SKM-1 treated with dmso at 0.1 percent for 144 hours (cell line): ENCODE measurements around the gene NID1.
"Not testable (repeated sequence)": the region's sequence is repeated elsewhere in the genome, so short reads cannot be mapped to it uniquely, and the experiment has no call there.

Experiments used
- DNase-seq: peaks from one replicate; lab custom pipeline; 2025; ENCODE audit not compliant: unreplicated experiment; lab: John Stamatoyannopoulos, UW

The NID1 gene

DNA sequence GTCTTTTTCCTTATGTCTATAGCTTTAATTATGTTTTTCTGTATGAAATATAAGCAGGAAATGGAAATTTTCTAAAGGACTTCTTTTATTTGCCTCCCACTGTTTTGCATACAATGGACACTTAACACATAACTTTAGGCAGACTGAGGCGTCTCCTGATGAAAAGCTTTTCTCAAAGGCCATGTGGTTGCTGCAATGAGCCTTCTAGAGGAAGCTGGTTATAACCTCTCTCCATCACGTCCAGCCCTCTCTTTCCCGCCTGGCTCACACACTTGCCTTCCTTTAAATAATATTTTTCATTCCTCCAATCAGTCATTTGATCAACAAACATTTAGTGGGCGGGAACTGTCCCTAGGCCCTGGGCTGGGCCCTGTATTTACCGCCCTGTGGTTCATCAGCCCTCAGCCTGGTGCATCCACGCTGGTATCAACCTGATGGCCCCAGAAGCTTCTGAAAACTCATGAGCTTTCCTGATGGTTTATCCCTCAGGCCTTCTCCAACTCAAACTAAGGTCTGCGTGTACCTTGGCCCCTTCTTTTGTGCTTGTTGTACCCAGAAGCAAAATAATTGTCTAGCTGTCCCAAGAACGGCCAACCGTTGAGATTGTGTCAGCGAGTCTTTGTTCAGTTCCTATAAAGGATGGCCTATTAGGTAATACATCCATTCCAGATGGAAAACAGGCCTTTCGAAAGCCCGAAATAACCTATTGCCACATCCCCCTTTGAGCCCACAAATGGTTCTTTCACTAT, 122.8 kb downstream of the NID1 start:
- DNase-seq = peak; percentile 98

DNA sequence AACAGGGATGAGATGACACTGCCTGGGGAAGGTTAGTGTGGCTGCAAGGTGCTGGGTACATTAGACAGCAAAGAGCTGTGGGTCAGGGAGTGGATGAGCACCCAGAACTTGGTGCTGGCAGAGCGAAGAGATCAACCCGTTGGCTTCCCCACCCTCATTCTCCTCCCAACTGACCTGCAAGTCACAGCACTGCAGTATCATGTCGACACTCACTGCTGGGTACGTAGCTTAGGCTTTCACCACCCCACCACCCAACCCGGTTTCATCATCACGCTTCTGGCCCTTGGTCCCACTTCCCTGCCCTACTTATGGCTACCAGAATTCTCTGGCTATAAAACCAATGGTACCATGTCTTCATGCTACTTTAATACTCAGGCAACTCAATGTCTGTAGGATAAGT, 124.6 kb downstream of the NID1 start:
- DNase-seq = peak; percentile 96

DNA sequence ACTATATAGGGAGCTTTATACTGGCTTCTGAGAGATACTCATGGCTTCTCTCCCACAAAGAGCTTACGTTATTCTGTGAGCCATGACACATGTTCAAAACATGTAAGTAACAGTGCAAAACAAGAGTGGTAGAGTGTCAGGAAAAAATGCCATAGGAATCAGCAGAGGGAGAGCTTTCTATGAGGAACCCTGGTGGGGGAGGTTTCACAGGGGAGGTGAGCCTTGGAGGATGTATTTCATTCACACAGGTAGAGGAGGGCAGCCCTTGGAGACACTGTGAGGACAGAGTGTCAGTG, 125.5 kb downstream of the NID1 start:
- DNase-seq = no peak

DNA sequence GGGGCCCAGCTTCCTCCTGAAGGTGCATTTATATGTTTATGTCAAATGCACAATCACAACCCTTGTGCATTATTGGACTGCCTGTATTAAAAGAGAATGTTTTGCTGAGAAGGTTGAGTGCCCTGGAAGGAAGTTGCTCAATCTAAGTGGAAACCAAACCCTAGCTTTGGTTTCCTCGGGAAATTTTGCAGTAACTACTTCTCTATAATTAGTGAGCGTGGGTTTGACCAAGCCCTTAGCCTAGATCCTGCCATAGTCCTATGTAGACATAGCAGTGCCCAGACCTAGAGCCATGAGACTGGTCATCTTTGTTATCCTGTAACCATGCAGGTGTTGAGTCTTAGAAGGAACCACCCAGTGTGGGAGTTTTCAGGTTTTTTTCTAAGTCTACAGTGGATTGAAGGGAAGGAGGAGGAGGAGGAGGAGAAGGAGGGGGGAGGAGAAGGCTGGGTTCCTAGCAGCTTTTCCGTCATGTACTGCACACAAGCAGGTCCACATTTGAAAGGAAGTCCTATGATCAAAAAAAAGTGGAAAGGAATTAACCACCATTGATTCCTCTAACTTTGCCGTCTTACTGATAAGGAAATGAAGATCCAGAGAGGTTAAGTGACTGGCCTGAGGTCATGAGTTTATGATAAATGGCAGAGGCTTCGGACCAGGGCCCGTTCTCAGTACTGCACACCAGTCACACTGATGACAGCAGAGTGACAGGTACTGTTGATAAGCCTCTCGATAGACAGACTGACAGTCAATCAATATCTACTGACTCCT, 126.0 kb downstream of the NID1 start:
- peak; percentile 97 for DNase-seq

DNA sequence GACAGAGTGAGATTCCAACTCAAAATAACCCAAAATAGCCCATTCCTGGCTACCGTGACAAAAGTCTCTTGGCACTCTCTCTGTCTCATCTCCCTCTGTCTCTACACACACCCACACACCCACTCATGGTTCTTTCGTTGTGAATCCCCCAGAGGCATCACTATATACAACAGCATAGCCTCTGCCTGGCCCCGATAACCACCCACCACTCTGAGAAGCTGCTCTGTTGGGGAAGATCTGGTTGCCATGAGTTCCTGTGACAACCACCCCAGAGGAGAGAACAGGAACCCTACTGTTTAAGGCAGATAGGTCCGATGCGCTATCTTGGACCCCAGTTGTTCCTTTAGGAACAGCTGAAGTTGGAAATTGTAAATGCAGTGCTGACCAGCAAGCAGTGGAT, 127.8 kb downstream of the NID1 start:
- no peak for DNase-seq

DNA sequence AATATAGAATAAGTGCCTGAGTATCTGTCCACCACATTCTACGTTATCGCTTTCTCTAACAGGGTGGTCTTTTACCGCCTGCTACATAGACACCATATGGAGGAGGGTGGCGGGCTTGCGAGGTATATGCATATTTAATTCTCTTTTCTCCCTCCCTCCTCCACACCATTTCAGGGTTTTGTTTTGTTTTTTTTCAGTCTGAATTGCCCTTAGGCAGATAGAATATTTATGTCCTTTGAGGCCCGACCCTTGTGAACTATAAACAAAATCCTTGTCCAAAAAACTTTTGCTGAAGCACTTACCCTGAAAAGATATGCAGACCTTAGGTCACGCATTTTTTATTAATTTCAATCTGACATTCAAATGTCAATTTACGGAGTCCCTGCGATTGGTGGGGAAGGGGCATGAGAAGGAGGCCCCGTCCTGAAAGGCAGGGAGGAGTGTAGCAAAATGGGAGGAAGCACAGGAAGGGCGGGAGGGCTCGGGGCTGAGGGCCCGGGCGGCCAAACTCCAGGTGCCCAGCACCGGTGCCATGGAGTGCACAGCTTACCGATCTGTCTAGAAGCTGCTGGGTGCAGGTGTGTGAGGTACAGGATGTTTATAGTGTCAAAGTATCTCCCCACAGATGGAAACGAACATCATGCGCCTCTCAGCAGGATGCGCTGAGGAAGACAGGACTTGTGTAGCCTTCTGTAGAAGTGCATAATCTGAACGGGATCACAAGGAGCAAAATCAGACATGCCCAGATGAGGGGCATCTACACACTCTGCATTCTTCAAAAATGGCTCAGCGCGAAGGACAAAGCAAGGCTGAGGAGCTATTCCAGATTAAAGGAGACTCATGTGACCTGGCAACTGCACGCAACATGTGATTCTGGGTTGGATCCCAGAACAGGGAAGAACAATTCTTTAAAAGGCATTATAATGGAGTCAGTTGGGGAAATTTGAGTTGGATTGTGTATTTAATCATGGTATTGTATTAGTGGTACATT, 129.4 kb downstream of the NID1 start:
- DNase-seq = no peak

DNA sequence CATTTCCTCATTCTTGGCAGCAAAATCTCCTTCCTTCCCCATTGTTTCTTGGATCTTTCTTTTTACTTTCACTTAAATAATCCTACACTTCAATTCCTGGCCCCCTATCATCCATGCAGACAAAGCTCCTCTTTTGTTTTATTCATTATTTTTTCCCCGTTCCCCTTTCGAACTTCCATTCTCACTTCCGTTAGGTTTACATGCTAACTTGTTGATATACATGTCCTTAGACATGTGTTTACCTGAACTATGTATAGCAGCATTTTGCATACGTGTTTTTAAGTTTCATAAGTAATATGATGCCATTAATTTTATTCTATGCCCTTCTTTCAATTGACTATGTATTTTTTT, 131.1 kb downstream of the NID1 start:
- no peak for DNase-seq

DNA sequence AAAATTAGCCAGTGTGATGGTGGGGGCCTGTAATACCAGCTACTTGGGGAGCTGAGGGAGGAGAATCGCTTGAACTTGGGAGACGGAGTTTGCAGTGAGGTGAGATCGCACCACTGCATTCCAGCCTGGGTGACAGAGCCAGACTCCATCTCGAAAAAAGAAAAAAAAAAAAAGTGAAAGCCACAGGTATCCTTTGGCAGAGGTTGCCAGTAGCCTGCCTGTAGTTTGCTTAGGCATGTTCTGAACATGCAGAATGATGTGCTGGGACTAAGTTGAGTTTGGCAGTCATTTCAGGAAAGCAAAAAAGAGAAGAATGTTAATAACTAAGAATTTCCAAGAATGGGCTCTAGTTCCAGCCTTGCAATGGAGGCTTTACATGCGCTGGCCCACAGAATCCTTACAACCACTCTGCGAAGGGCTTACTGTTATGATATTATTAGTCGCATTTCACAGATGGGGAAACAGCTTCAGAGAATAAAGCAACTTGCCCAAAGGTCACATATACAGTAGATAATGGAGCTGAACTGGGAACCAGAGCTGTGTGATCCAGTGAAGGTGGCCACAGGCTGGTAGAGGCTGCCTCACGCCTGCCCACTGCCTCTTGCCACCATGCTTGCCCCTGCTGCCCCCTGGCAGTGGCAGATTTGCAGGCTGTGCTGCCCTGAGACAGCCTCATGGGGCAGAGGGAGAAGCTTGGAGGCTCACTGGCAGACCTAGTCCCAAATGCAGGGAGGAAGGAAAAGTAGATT, 131.7 kb downstream of the NID1 start:
- peak; percentile 49 for DNase-seq

DNA sequence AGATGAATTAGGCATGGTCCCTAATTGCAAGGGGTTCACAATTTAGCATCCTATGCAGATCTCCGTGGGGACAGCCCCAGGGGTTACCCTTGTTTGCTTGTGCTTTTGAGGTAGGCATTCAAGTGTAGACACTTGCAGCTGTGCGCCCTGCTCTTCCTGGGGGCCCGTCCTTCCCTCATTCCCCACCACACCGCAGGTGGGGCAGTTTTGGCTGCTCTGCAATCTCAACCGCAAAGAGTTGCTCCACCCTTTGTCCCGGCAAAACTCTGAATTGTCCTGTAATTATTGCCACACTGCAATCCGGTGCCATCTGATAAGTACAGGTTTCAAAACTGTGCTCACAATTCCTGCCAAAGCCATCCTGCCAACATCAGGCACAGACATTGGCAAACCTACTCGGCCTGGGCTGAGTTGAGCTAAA, 132.8 kb downstream of the NID1 start:
- peak; percentile 87 for DNase-seq

DNA sequence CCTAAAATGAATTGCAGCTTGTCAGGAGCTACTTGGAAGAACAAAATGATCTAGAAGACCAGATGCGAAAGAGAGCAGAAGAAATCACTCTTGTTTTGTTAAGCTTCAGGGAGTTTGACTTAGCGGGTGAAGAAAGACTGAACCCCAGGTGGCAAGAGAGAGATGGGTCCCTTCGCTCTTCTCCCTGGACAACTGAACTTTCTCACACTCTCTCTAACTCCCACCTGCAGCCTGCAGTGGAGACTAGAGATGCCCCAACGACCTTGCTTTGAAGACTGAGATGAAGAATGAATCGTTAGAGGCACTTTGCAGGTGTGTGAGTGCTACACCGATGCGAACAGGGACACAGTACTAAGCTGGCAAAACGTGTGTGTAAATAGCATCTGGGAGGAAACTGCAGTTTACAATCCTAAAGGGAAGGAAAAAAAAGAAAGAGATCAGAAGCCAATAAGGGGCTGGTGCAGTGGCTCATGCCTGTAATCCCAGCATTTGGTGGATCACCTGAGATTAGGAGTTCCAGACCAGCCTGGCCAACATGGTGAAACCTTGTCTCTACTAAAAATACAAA, 133.6 kb downstream of the NID1 start:
- no peak for DNase-seq

DNA sequence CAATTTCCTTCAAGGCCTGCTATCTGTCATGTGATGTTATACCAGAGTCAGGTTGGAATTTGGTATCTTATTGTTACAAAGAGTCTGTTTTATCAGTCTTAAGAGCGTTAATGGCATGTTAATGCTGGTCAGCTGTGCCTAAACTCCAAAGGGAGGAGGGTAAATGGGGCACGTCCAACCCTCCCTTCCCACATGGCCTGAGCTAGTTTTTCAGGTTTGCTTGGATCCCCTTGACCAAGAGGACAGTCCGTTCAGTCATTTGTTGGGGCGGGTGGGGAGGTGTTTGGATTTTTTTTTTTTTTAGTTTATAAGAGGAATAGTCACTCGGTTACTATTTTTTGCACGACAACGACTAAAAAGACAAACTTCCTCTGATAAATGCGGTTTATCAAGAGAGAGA, 134.3 kb downstream of the NID1 start:
- DNase-seq = no peak

DNA sequence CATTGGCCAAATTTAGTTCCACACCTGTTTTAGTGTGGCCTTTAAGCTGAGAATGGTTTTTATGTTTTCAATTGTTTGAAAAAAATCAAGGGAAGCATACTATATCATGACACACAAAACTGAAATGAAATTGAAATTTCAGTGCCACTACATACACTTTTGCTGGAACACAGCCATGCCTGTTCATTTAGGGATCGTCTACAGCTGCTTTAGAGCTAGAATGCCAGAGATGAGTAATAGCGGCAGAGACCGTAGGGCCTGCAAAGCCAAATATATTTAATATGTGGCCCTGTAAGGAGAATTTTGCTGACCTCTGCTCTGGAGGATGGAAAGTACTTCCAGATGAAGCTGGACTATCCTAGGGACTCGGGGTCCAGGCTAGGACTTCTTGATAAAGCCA, 135.7 kb downstream of the NID1 start:
- no peak for DNase-seq

DNA sequence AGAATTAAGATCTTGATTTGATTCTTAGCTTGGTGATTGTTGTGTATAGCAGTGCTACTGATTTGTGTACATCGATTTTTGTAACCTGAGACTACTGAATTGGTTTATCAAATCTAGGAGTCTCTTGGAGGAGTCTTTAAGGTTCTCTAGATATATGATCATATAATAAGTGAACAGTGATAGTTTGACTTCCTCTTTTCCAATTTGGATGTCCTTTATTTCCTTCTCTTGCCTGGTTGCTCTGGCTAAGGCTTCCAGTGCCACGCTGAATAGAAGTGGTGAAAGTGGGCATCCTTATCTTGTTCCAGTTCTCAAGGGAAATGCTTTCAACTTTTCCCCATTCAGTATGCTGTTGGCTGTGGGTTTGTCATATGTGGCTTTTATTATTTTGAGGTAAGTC, 136.7 kb downstream of the NID1 start:
- no peak for DNase-seq

DNA sequence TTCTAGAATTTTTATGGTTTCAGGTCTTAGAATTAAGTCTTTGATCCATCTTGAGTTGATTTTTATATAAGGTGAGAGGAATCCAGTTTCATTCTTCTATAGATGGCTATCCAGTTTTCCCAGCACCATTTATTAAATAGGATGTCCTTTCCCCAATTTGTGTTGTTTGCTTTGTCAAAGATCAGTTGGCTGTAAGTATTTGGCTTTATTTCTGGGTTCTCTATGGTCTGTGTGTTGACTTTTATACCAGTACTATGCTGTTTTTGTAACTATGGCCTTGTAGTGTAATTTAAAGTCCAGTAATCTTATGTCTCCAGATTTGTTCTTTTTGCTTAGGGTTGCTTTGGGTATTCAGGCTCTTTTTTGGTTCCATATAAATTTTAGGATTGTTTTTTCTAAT, 137.3 kb downstream of the NID1 start:
- not testable (repeated sequence) for DNase-seq
